Measurements from ENCODE around the gene EME1.
"Not testable (repeated sequence)": the region's sequence is repeated elsewhere in the genome, so short reads cannot be mapped to it uniquely, and the experiment has no call there.

The EME1 gene

GRCh38 chr17:50426472-50426782, 53.4 kb downstream of the EME1 start:
- Mint-ChIP-seq H3K36me3 (ENCODE audit: low read depth) (no peaks in the 10 kb centered on the region), H3K4me1 (peaks cover 59% of the 10 kb centered on the region), H3K9me3 (peaks cover 2% of the 10 kb centered on the region), H3K27me3 (ENCODE audit: low read depth) (peaks cover 4% of the 10 kb centered on the region), H3K4me3 (peak overlapping the region; percentile 85 to 93 (median 92)), H3K27ac (peak overlapping the region; percentile 85 to 97 (median 91))
- TF ChIP-seq, protein P1, sequence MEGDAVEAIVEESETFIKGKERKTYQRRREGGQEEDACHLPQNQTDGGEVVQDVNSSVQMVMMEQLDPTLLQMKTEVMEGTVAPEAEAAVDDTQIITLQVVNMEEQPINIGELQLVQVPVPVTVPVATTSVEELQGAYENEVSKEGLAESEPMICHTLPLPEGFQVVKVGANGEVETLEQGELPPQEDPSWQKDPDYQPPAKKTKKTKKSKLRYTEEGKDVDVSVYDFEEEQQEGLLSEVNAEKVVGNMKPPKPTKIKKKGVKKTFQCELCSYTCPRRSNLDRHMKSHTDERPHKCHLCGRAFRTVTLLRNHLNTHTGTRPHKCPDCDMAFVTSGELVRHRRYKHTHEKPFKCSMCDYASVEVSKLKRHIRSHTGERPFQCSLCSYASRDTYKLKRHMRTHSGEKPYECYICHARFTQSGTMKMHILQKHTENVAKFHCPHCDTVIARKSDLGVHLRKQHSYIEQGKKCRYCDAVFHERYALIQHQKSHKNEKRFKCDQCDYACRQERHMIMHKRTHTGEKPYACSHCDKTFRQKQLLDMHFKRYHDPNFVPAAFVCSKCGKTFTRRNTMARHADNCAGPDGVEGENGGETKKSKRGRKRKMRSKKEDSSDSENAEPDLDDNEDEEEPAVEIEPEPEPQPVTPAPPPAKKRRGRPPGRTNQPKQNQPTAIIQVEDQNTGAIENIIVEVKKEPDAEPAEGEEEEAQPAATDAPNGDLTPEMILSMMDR (IDR thresholded peaks at IDR 0.05; ENCODE audit: unreplicated experiment in 3 of 3) = no peak

DNA sequence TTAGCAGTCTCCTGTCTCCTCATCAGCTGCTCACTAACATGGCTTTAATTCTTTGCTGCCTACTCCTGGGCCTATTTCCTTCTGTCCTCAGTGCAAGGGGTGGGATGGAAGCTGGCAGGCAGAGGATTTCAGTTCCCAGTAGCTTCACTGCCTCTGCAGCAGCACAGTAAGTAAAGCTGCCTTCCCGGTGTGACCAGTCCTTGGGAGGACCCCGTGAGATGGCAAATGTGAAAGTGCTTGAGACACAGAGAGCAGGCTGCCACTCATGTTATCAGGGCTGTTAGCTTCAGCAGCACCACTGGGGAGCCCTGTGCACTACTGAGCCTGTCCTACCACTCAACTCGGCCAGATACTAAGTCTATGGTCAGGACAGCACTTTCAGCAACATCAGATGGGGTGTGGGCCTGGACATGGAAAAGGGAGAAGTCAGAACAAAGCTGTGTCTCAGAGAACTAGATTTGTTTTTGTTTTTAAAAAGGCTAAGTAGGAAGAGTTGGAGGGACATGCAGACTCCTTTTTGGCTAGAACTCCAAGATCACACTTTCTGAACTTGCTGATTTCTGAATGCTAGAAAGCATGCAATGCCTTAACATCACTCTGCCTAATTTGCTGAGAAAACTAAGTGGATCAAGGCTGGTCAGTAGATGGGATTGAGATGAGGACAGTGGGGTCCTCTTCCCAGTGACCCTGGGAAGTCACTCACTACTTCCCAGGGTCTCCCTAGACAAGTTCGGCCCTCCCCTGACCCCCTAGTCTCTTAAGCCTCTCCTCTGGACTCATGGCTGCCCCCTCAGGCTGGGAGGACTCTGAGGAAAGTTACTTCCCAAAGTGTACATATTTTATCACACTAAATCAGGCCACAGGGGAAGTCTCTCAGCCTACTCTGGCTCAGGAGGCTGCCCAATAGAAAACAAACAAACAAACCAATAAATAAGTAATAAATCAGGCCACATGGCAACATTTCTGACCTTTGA, 54.1 kb downstream of the EME1 start:
- Mint-ChIP-seq H3K9me3 (no peaks in the 10 kb centered on the region), H3K4me3 (peak overlapping the region; percentile 85 to 93 (median 92)), H3K36me3 (ENCODE audit: low read depth) (no peaks in the 10 kb centered on the region), H3K27ac (peak overlapping the region; percentile 85 to 97 (median 91)), H3K4me1 (peaks cover 56% of the 10 kb centered on the region), H3K27me3 (ENCODE audit: low read depth) (peaks cover 4% of the 10 kb centered on the region)
- TF ChIP-seq, protein P1 (IDR thresholded peaks at IDR 0.05; ENCODE audit: unreplicated experiment in 3 of 3) = peak in 2 of 3 experiments; percentile 14 to 33

GRCh38 chr17:50428126-50428525, 55.1 kb downstream of the EME1 start:
- not testable (repeated sequence) for H3K9me3 Mint-ChIP-seq; H3K36me3 Mint-ChIP-seq (ENCODE audit: low read depth); H3K27me3 Mint-ChIP-seq (ENCODE audit: low read depth)
- Mint-ChIP-seq H3K27ac (peak overlapping the region; percentile 67 to 85 (median 69)), H3K4me3 (peak overlapping the region; percentile 70 to 93 (median 92)), H3K4me1 (peaks cover 56% of the 10 kb centered on the region)

DNA sequence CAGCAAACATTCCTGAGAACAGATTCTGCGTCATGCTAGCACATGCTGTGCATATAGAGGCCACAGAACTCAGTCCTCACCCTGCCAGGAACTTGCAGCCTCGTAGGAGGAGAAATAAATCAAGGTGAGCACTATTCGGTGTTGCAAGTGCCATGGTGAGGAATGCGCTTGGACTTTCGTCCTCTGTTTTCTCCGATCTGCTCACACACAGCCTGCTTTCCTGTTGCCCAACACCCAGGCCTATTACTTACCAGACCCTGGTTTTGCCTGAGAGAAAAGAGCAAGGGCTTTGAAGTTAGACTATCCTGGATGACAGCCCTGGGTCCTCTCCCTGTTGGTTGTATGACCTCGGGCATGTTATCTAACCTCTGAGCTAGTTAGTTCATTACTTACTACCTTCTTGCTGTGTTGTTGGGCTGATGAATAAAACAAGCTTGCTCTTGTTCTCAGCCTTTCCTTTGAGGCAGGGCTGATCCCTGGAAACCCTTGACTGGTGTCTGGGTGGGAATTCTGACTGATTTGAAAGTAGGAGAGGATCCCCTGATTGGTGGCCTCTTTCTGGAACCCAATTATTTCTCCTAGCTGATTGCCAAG, 55.9 kb downstream of the EME1 start:
- H3K4me3 Mint-ChIP-seq = peak overlapping the region in 1 of 3 experiments; percentile 53
- H3K9me3 Mint-ChIP-seq = no peaks in the 10 kb centered on the region
- peaks cover 4% of the 10 kb centered on the region for H3K27me3 Mint-ChIP-seq (ENCODE audit: low read depth)
- H3K27ac Mint-ChIP-seq = peak overlapping the region; percentile 35 to 78 (median 48)
- H3K36me3 Mint-ChIP-seq (ENCODE audit: low read depth) = no peaks in the 10 kb centered on the region
- TF ChIP-seq, protein P1 (IDR thresholded peaks at IDR 0.05; ENCODE audit: unreplicated experiment in 3 of 3) = no peak
- peaks cover 50% of the 10 kb centered on the region for H3K4me1 Mint-ChIP-seq

DNA sequence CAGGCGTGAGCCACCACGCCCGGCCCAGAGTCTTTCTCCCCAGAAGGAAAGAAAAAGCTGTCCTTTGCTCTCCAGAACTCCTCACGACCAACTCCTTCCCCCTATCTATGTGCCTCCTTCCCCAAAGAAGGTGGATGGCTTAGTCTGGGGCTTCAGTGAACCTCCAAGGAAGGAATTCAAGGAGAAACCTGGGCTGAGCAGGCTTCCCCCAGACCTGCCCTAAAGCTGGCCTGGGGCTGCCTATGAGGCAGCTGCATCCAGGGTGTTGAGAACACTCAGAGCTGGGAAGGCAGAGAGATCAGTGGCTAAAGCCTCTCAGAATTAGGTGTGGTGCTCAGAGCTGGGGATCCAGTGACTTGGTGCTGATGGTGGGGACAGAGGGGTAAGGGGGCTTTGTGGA, 56.8 kb downstream of the EME1 start:
- H3K9me3 Mint-ChIP-seq = no peaks in the 10 kb centered on the region
- peak overlapping the region in 1 of 3 experiments; percentile 34 for H3K4me3 Mint-ChIP-seq
- TF ChIP-seq, protein P1 (IDR thresholded peaks at IDR 0.05; ENCODE audit: unreplicated experiment in 3 of 3) = no peak
- peaks cover 4% of the 10 kb centered on the region for H3K27me3 Mint-ChIP-seq (ENCODE audit: low read depth)
- peak overlapping the region; percentile 45 to 65 (median 51) for H3K27ac Mint-ChIP-seq
- H3K4me1 Mint-ChIP-seq = peaks cover 45% of the 10 kb centered on the region
- no peaks in the 10 kb centered on the region for H3K36me3 Mint-ChIP-seq (ENCODE audit: low read depth)

All from nephron (organoid).